ENCODE measurements around the gene KLHL26. TPM values are rescaled to one million over a fixed set of nuclear protein-coding genes. Genes with fewer than 3 reads are reported as not detected.

Gene KLHL26
- total and polyA plus RNA-seq, 2 of the 13 experiments (the other 11 are each of a cell fraction or from before 2014, with no cell fraction given), result 1.5 to 1.7 TPM

- no peak for FAIRE-seq
- peak within 1 kb of the TSS; percentile 91 for H3K4me2 ChIP-seq (ENCODE audit: low read depth, low read length)
- no peak within 1 kb of the TSS for H2AFZ ChIP-seq (ENCODE audit: low read length)
- DNase-seq (ENCODE audit: low spot score), result peak; percentile 39
- 0% methylated on average over 5 of the region's 116 CpGs for WGBS (ENCODE audit: low lambda C conversion rate)
- peaks cover 61% of the 10 kb centered on the region for H3K4me1 ChIP-seq (ENCODE audit: insufficient read depth, low read length)
- peaks cover 5 to 6% of the 10 kb centered on the region in 2 experiments; a peak in 3 of 5 replicates for H3K36me3 ChIP-seq (replicated peaks in 1 of 2; ENCODE audit: control insufficient read depth in 1 of 2, insufficient read depth in 2 of 2, low read length in 2 of 2)
- BruUV-seq (replicated peaks), result no TSS peak
- no peak for ATAC-seq
- H3K4me3 ChIP-seq (replicated peaks in 1 of 3; ENCODE audit: insufficient read depth in 1 of 3, low read depth in 2 of 3, low read length in 3 of 3), result peak within 1 kb of the TSS; percentile 67 to 82 (median 82)
- peaks cover 31% of the 10 kb centered on the region for H3K79me2 ChIP-seq (ENCODE audit: insufficient read depth, low read length)
- H3K27ac ChIP-seq (ENCODE audit: extremely low read length, insufficient read depth, low read length), result peak within 1 kb of the TSS; percentile 68
- intact Hi-C loops (cut with micrococcal nuclease; ENCODE audit: unreplicated experiment), result no loop called here
- peak within 1 kb of the TSS; percentile 80 for H3K9ac ChIP-seq (ENCODE audit: insufficient read depth, low read depth, low read length)
- no peaks in the 10 kb centered on the region; a peak in 1 of 5 replicates for H3K27me3 ChIP-seq (ENCODE audit: control insufficient read depth in 1 of 2, insufficient read depth in 2 of 2, low read length in 2 of 2)
- CTCF ChIA-PET (ENCODE audit: low intra/inter-chr PET ratio, low total read pairs), result no interaction called here
- POLR2A ChIA-PET, result interaction anchor here (1.0 to 1.2 kb wide), 2 partner anchors 16 to 17 kb away, joined by 3 to 4 read pairs; no protein-coding TSS in a partner anchor
- in situ Hi-C loops (cut with HindIII; ENCODE audit: extremely low pct_ligation_motif_present, low pct_unique_long_range_greater_than_20kb), result no loop called here
- no peaks in the 10 kb centered on the region for H3K9me3 ChIP-seq (ENCODE audit: low read length)
- H4K20me1 ChIP-seq (ENCODE audit: insufficient read depth, low read length), result peaks cover 26% of the 10 kb centered on the region
- TF ChIP-seq CC2D1A (CRISPR knock-in tag; IDR thresholded peaks at IDR 0.05) (no peak), GLMP (CRISPR knock-in tag; IDR thresholded peaks at IDR 0.05; ENCODE audit: borderline replicate concordance) (no peak), ARNTL (CRISPR knock-in tag; IDR thresholded peaks at IDR 0.05) (peak; percentile 5; the same call in 1 of the 2 replicates), TFDP2 (CRISPR knock-in tag; IDR thresholded peaks at IDR 0.05) (0 out of 2 replicates have a peak, but pooled peaks have one; percentile 1), ZNF614 (CRISPR knock-in tag; IDR thresholded peaks at IDR 0.05; ENCODE audit: borderline replicate concordance) (no peak), ZNF33B (CRISPR knock-in tag; IDR thresholded peaks at IDR 0.05) (no peak), KDM2A (CRISPR knock-in tag; IDR thresholded peaks at IDR 0.05; ENCODE audit: borderline replicate concordance, low read depth) (peak; percentile 10; the same call in 1 of the 2 replicates), PRDM15 (CRISPR knock-in tag; IDR thresholded peaks at IDR 0.05) (0 out of 2 replicates have a peak, but pooled peaks have one; percentile 33), ZNF367 (CRISPR knock-in tag; IDR thresholded peaks at IDR 0.05; ENCODE audit: borderline replicate concordance) (peak; percentile 42; the same call in 1 of the 2 replicates), ZNF251 (CRISPR knock-in tag; IDR thresholded peaks at IDR 0.05) (no peak), PATZ1 (CRISPR knock-in tag; IDR thresholded peaks at IDR 0.05) (peak; percentile 19; the same call in 1 of the 2 replicates), NFE2L1 (CRISPR knock-in tag; IDR thresholded peaks at IDR 0.05; ENCODE audit: borderline replicate concordance) (no peak), NFKBIZ (CRISPR knock-in tag; IDR thresholded peaks at IDR 0.05) (no peak)
Measured at GRCh38 chr19:18606281-18607225, 30.3 kb upstream of the KLHL26 start, which contains the start of gene CRLF1. TSS of gene CRLF1 (minus strand) at chr19:18606799. CDS start at chr19:18606656, 143 bp downstream.
